ENCODE data around the gene RAD18. TPM values are rescaled to one million over a fixed set of nuclear protein-coding genes. Genes with fewer than 3 reads are reported as not detected.

Gene RAD18
- total RNA-seq, 1 experiment from 2014 or later: 11.9 TPM

DNA sequence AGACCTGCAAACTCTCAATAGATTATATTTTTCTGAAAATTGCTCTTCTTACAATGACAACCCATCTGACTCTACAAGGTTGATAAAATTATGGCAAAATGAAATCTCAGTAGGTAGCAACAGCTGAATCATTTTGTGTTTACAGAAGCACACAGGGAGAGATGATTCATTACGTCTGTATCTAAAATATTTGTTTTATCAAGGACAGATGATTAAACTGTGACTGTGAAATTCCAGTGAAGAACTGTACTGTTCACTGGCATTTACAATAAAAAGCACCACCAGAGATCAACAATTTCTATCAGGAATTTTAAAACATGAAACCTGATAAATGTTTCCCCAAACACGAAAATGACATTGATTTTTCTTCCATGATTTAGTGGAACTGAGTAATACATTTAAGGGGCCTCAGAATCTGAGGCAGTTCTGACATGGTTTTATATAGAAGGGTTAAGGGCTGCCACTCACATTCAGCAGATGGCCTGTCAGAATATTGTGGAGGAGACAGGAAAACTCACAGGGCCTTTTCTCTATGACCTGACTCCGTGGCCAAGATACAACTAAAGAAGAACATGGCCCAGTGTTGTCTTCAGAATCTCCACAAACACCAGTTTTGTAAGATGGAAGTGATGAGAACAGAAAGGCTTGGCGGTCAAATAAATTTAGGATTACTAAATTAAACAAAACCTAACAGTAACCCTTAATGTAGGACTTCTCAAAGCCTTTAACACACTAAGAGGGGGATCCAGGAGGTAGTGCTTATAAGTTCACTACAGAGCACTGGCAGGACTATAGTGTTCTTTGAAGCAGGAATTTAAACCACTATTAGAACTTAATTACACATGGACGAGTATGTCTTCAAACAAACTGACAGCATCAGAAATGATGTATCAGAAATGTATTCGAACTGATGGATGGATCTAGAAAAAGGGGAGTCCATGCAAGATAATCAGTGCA, 25.9 kb downstream of the RAD18 start:
- peak; percentile 59 for DNase-seq (ENCODE audit: low read depth)
- in situ Hi-C loops (cut with HindIII; ENCODE audit: low pct_unique_long_range_greater_than_20kb, low sequenced_read_pairs): no loop called here

DNA sequence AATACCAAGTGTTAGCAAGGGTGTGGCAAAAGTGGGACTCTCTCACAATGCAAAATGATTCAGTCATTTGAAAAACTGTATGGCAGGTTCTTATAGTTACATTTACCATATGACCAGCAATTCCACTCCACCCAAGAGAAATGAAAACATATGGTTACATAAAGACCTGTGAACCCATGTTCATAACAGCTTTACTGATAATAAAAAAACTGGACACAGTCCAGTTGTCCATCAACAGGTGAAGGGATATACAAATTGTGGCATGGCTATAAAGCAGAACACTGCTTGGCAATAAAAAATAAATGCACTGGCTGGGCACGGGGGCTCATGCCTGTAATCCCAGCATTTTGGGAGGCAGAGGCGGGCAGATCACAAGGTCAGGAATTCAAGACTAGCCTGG, 30.8 kb downstream of the RAD18 start:
- no peak for DNase-seq (ENCODE audit: low read depth)
- in situ Hi-C loops (cut with HindIII; ENCODE audit: low pct_unique_long_range_greater_than_20kb, low sequenced_read_pairs): no loop called here

DNA sequence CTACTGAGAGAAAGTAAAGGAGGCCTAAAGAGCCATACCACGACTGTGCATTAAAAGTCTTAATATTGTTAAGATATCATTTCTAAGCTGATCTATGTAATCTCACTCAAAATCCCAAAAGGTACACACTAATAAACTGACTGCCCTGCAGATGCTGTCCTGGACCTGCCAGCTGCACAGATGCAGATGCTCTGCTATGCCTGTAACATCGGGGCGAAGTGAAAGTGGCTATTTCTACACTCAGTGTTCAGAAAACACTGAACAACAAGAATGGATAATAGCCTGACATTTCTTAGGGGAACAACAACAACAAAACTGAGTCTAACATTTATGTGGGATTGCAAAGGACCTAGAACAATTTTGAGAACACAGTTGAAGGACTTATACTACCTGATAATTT, 31.9 kb downstream of the RAD18 start:
- in situ Hi-C loops (cut with HindIII; ENCODE audit: low pct_unique_long_range_greater_than_20kb, low sequenced_read_pairs): no loop called here

DNA sequence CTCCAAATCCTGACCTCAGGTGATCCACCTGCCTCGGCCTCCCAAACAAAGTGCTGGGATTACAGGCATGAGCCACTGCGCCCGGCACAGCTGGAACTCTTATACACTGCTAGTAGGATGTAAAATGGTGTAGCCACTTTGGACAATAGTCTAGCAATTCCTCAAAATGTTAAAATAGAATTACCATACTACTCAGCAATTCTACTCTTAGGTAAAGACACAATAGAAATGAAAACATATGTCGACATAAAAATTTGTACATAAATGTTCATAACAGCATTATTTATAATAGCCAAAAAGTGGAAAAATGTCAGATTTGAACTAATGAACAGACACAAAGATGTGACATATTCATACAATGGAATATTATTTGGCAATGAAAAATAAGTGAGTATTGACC, 33.4 kb downstream of the RAD18 start:
- DNase-seq (ENCODE audit: low read depth): no peak

More for the DNA sequence above, 31.9 kb downstream of the RAD18 start:
- DNase-seq (ENCODE audit: low read depth): no peak

DNA sequence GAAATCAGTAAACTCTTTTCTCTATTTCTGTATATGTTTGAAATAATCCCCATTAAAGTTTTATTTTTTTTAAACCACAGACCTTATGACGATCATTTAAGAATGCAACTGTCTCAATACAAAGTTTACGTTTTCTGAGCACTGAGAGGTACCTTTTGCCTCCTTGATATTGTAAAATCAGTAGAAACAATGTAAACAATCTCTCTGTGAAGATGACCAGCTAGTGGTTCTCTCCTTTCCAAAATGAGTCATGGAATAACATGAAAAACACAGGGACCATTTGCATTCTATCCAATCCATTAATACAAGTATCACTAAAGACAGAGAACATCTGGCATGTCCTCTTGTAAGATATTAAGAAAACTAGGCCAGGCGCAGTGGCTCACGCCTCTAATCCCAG, 48.8 kb downstream of the RAD18 start:
- no peak for DNase-seq (ENCODE audit: low read depth)
- in situ Hi-C loops (cut with HindIII; ENCODE audit: low pct_unique_long_range_greater_than_20kb, low sequenced_read_pairs): no loop called here

More for the DNA sequence above, 33.4 kb downstream of the RAD18 start:
- in situ Hi-C loops (cut with HindIII; ENCODE audit: low pct_unique_long_range_greater_than_20kb, low sequenced_read_pairs): no loop called here

DNA sequence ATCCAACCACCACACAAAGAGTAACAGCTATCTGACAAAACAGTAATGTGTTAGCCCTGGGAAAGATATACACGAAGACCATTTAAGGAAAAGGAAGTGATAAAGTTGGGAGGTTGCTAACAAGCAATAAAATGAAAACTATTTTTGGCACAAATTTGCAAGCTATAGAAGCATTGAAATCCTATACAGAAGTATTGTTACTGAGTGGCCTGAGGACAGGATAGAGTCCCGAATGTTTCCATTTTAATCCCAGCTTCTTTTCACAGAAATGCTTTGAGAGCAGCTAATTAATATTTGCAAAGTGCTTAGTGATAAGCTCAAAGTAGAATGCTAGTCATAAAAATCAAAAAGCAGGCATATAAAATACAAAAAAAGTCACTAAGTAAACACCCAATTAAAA, 51.5 kb downstream of the RAD18 start:
- in situ Hi-C loops (cut with HindIII; ENCODE audit: low pct_unique_long_range_greater_than_20kb, low sequenced_read_pairs): no loop called here
- no peak for DNase-seq (ENCODE audit: low read depth)

DNA sequence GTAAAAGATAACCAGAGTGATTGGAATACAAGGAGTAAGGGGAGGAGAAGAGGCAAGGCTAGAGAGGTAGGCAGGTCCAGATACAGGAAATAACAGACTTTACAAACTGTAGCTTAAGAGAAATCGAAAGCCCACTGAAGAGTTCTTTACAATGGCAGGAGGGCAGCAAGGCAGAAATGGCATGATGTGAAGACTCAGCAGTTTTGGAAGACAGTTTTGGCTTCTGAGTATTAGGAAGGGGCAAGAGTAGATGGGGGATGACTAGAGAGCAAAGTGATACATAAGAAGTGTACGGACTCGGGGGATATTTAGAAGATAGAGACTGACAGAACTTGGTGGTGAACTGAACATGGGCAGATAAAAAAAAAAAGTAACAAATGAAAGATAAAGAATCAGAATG, 54.1 kb downstream of the RAD18 start:
- in situ Hi-C loops (cut with HindIII; ENCODE audit: low pct_unique_long_range_greater_than_20kb, low sequenced_read_pairs): no loop called here
- no peak for DNase-seq (ENCODE audit: low read depth)

DNA sequence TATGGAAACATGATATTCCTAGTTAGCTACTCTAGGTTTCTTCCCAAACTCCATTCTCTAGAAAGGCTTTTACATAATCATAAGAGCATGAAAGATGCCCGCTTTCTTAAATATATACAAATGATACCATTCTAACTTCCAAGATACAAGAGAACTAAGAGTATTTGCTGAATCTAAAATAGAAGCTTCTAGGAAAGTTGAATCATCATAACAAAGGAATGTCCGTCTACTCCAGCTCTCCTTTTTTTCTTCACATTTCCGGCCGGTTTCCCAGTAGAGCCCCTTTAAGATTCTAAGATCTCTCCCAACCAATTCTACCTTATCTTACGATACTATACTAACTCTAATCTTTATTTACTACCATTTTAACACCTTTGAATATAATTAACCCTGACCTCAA, 60.1 kb downstream of the RAD18 start:
- DNase-seq (ENCODE audit: low read depth): no peak
- in situ Hi-C loops (cut with HindIII; ENCODE audit: low pct_unique_long_range_greater_than_20kb, low sequenced_read_pairs): no loop called here

DNA sequence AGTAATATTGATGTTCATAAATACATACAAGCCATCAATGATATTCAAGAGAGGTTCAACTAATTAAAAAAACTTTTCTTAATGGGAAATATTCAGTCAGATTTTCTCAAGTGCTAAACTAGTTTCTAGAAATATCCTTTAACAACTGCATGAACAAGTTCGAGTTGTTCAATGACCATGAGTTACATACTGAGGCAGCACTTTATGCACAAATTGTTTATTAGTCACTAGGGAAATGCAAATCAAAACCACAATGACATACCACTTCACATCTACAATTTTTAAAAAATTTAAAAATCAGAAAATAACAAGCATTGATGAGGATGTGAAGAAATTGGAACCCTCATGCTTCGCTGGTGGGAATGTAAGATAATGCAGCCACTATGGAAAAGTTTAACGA, 62.4 kb downstream of the RAD18 start:
- DNase-seq (ENCODE audit: low read depth): no peak
- in situ Hi-C loops (cut with HindIII; ENCODE audit: low pct_unique_long_range_greater_than_20kb, low sequenced_read_pairs): no loop called here

DNA sequence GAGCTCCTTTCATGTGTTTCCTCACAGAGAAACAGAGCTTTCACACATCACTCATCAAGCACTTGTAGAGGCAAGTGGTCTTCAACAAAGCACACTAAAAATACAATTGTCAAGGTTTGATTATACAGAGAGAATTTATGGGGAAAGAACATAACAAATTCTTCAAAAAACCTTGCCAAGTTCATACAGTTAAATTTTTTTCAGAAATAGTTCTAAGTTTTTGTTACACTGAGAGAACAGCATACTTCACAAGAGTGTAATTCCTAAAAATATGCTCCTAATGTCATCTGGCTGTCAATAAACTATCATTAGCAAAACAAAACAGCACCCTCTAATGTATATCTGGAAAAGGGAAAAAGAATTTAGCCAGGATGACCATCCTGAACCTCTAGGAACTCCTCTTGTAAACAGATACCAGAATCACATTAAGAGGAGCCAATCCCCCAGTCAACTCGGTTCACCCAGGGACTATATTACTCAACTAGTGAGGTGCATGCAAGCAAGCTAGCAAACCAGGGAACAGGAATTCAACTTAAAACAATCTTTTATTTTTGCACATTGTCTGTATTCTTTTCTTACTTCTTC, 63.3 kb downstream of the RAD18 start:
- no peak for DNase-seq (ENCODE audit: low read depth)

DNA sequence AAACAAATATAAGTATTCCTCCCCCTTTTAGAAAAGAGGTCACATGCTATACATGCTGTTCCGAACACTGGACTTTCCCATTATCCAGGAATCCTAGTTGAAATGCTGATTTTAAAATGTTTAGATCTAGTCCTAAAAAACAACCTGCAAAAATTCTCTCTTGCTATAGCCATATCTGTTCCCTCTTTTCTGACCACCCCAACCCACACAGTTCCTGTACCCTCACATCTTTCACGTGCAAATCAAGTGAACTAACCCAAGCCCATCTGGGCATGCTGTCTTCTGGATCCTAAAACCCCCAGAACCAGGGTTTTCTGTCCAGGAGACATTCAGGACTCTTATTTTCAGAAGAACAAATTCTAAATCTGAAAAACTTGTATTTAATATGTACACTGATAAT, 67.4 kb downstream of the RAD18 start:
- no peak for DNase-seq (ENCODE audit: low read depth)
- in situ Hi-C loops (cut with HindIII; ENCODE audit: low pct_unique_long_range_greater_than_20kb, low sequenced_read_pairs): no loop called here

More for the DNA sequence above, 63.3 kb downstream of the RAD18 start:
- in situ Hi-C loops (cut with HindIII; ENCODE audit: low pct_unique_long_range_greater_than_20kb, low sequenced_read_pairs): no loop called here

DNA sequence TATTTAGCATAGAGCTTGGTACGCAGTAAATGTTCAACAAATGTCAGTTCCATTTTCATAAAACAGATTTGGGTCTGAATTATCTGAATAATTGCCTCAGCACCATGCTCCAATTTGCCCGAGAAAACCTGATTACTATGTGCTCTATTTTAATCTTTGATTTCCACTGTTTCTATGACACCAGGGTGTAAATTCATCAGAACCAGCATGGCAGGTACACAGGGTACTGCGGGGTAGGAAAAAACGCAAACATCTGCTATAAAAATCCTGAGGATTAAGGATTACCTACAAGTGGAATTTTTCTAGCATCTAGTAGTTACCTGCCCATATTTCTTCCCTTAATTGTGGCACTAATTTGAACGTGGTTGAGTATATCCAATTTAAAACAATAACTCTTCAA, 70.3 kb downstream of the RAD18 start:
- in situ Hi-C loops (cut with HindIII; ENCODE audit: low pct_unique_long_range_greater_than_20kb, low sequenced_read_pairs): no loop called here
- no peak for DNase-seq (ENCODE audit: low read depth)

DNA sequence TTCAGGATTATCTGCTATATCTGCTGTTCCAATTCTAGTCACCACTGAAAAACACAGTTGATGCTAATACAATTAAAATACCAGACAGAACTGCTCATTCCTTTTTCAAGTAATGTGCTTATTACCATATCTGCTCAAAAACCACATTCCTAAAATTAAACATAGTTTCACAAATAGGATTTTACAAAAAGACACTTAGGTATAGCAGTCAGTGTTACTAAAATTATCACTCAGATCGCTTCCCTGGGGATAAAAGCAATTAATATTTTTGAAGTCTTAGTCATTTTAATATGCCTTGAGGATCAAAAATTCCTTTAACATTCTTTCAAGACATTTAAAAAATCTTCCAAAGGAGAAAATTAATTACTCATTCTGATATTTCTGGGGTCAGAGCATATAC, 71.5 kb downstream of the RAD18 start:
- no peak for DNase-seq (ENCODE audit: low read depth)
- in situ Hi-C loops (cut with HindIII; ENCODE audit: low pct_unique_long_range_greater_than_20kb, low sequenced_read_pairs): no loop called here

DNA sequence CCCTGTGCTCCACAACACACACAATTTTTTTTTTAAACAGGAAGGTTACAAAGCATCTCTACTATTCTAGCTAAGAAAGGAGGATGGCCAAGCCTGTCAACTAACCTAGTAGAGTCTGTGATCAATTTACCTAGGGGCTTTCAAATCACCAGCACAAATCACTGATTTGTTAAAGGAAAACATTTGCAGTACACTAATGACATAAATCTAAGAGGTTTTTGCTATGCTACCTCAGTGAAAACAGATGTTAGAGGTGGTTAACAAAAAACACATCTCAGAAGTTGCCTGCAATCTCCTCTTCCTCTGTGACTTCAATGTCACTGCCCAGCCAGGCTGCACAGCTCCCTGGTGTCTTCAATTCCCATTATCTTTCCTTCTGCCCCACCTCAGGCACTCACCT, 72.0 kb downstream of the RAD18 start:
- in situ Hi-C loops (cut with HindIII; ENCODE audit: low pct_unique_long_range_greater_than_20kb, low sequenced_read_pairs): no loop called here
- no peak for DNase-seq (ENCODE audit: low read depth)

DNA sequence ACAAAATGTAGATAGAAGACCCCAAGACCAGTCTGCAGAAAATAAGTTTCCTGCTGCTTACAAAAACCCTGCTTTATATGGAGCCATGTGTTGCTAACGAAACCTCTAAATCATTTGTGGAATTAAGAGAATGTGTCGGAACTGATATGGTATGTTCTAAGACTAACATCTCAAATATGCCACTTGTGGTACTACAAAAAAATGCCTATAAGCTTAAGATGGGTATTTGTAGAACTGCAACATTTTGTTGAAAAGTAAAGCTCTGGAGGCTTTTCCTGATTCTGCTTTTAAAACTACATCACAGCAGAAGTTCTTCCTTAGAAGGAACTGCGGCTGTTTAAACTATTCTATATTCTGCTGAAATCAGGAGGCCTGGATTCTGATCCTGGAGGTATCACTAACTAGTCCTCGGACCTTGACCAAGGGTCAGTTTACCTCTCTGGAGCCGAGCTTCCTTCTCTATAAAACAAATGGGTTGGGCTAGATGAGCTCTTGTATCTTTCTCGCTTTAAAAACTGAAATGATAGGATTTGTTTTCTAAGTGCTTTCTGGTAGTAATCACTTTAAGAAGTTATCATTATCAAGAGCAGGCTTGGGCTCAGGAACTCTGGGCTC, 74.9 kb downstream of the RAD18 start:
- DNase-seq (ENCODE audit: low read depth): no peak
- in situ Hi-C loops (cut with HindIII; ENCODE audit: low pct_unique_long_range_greater_than_20kb, low sequenced_read_pairs): no loop called here

DNA sequence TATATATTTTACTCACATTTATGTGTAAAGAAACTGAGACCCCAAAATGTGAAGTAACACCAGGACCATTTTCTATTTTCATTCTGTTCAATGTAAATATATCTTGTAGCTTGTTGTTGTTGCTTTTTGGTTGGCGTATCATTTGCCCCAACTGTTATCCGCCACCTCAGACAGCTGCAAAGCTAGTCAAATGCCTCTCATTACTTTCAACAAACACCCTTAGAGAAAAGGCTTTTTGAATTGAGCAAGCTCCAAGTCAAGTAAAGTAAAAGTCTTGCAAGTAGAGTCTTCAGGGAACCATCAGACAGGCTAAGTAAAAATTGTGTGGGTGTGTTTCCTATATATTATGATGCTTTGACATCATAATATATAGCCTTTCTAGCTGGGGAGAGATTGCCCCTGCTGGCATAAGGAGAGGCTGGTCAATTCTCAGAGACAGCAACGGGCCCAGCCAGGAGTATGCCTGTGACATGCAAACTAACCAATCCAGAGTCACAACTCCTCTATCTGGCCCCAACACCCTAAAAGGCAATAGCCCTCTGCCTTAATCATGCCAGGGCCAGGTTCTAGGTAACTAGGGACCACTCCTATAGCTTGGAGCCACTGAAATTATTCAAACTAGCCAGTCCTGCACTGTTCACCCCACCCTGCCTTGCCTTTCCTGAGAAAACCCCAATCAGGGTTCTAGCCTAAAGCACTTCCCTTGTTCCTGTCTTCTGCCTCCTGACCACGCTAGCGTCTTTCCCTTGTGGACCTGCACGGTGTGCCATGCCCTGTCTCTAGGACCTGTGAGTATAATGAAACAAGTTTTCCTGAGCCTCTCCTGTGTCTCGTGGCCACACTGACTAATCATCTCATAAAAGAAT, 75.6 kb downstream of the RAD18 start:
- in situ Hi-C loops (cut with HindIII; ENCODE audit: low pct_unique_long_range_greater_than_20kb, low sequenced_read_pairs): no loop called here
- DNase-seq (ENCODE audit: low read depth): no peak

DNA sequence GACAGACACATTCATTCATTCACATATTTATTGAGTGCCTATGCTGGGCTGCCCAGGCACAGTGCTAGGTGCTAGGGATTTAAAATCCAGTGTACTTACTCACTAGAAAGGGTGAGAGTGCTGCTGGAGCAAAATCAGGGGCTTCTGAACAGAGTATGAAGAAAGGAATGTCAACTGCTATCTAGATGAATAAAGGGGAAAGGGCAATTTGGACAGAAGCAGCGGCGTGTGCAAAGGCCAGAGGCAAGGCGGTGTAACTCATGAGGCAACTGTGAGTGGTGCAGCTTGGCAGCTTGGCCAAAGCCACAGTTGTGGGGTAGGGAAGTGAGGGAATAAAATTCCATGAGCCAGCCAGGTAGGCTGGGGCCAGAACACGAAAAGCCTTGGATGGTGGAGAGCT, 76.7 kb downstream of the RAD18 start:
- DNase-seq (ENCODE audit: low read depth): no peak

DNA sequence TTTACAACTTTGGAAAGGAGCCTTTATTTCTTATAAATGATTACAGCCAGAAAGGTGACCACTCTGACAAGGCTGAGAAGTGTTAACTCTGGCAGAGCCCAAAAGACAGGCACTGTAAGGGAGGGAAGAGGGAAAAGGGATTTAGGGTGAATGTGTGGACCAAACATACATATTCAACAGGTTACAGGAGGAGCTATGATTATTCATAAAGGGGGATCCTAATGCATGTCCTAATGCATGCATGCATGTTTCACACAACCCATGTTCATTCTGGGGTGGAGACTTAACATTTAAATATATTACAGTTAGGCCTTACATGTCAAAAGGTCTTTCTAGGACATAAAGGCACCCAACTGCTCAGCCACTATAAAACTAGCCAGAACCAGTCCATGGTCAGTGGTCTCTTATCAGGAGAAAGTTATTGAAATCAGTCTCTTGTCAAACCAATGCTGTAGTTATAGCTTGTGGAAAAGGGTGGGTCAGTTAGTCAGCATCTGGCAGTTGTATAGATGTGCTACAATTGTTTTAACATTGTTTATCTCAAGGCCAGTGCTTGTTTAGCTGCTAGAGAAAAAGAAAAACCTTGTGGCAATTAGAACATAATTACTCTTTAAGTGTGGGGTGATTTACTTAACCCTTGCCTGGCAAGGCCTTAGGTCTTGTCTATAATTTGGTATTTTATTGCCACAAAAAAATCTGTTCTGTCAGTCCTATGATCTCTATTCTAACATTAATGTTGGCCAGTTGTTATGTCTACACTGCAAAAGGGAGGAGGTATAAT, 77.5 kb downstream of the RAD18 start:
- in situ Hi-C loops (cut with HindIII; ENCODE audit: low pct_unique_long_range_greater_than_20kb, low sequenced_read_pairs): no loop called here
- no peak for DNase-seq (ENCODE audit: low read depth)

More for the DNA sequence above, 76.7 kb downstream of the RAD18 start:
- in situ Hi-C loops (cut with HindIII; ENCODE audit: low pct_unique_long_range_greater_than_20kb, low sequenced_read_pairs): no loop called here
